Adipocyte (in vitro differentiated cells): ENCODE measurements around the gene MTX3.

ENCODE experiments used
- DNase-seq: peaks from one replicate; pipeline ENCODE4 v3.0.0-alpha.2; 2015; ENCODE audit warnings: low read depth
- H3K27me3 ChIP-seq: replicated peaks from 2 replicates; pipeline ENCODE4 v1.7.0; 2013; ENCODE audit warnings: mild to moderate bottlenecking, low read length, moderate library complexity; ENCODE audit not compliant: control insufficient read depth, insufficient read depth
- H3K36me3 ChIP-seq: 2 replicates; pipeline ENCODE4 v1.7.0; 2013; ENCODE audit warnings: low read length, mild to moderate bottlenecking, moderate library complexity; ENCODE audit not compliant: control insufficient read depth, insufficient read depth, severe bottlenecking
- H3K4me1 ChIP-seq: 2 replicates; pipeline ENCODE4 v1.7.0; 2013; ENCODE audit warnings: mild to moderate bottlenecking, low read length, moderate library complexity; ENCODE audit not compliant: control insufficient read depth, insufficient read depth
- H3K4me3 ChIP-seq: 2 replicates; pipeline ENCODE4 v1.7.0; 2013; ENCODE audit warnings: mild to moderate bottlenecking, low read length, moderate library complexity
- H3K9ac ChIP-seq: 2 replicates; pipeline ENCODE4 v1.7.0; 2013; ENCODE audit warnings: mild to moderate bottlenecking, low read length, moderate library complexity
- H3K9me3 ChIP-seq: 2 replicates; pipeline ENCODE4 v1.7.0; 2013; ENCODE audit warnings: mild to moderate bottlenecking, low read length, moderate library complexity; ENCODE audit not compliant: control insufficient read depth

MTX3 gene

DNA sequence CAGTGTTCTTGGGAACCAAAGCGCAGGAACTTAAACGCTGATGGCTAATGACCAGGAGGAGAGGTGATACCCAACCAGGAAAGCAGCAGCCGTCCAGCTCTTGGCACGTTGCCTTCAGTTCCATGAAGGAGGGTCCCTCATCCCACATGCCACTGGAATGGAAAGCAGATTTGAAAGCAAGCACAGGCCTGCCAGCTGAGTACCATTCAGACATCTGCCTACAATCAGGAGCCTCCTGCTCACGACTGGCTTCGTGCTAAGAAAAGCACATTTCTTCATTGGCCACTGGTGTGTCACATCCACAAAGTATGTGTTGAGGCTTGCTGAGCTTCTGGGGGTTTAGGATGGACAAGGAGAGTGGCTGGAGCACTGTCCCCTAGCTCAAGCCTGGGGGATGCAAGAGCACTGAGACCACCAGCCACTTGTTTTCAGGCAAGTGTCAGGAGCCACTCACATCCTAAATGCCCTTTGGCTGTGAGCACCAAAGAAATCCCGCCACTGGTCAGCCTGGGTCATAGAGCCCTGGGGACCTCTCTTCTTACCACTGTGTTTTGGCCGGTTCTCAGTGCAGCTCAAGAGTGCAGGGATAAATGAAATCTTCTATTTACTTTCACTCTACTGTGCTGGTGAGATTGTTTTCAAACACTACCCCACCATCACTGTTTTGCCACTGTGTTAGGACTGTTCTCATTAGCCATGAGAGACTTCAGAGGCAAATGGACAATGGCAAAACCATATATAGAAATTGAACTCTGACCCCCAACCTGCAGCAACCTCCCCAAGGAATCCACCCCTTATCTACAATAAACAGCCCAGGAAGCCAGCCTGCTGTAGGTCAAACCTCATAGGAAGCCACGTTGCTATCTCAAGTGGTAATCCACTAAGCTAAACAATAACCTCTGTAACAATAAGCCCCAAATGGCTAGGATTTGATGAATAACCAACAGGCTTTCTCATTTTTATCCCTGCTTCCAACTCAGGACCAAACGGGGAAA is 58.3 kb downstream of the MTX3 start:
- Histone ChIP-seq H3K36me3 (no peaks in the 10 kb centered on the region), H3K27me3 (peaks cover 4% of the 10 kb centered on the region), H3K9ac (no peak overlapping the region), H3K4me1 (peaks cover 32% of the 10 kb centered on the region), H3K9me3 (no peaks in the 10 kb centered on the region), H3K4me3 (no peak overlapping the region)
- peak; percentile 38 for DNase-seq

DNA sequence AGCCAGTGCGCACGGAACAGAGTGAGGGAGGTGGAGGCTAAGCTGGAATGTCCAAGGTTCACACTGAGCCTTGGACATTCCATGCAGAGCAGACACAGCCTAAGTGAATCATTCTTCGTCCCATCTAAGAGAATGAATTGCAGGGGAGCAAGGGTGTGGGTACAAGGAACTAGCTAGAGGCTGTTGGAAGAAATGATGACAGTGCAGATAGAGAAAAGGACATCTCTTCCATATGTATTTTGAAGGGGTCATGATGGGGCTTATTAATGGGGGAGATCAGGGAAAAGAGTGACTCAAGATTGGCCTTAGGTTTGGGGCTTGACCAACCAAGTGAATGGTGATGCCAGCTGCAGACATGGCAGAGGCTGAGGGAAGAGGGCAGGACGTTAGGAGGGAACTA is 59.2 kb downstream of the MTX3 start:
- no peak for DNase-seq
- Histone ChIP-seq H3K9ac (no peak overlapping the region), H3K27me3 (peaks cover 4% of the 10 kb centered on the region), H3K36me3 (no peaks in the 10 kb centered on the region), H3K4me3 (no peak overlapping the region), H3K9me3 (no peaks in the 10 kb centered on the region), H3K4me1 (peaks cover 30% of the 10 kb centered on the region)

DNA sequence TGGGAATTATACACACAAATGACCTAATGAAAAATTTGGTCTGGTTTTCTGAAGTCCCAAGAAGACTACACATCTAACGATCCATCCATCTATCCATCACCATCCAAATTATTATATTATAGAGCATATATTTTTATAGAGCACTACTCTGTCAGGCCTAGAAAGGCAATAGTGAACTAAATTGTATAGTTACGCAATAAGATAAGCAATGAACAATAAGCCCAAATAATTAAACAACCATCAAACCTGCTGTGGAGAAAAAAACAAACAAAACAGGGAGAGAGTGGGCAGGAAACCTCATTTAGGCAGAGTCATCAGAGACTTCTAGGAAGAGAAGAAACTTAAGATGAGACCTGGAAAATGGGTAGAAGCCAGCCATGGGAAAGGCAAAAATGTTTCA is 59.7 kb downstream of the MTX3 start:
- Histone ChIP-seq H3K4me1 (peaks cover 25% of the 10 kb centered on the region), H3K9me3 (no peaks in the 10 kb centered on the region), H3K9ac (no peak overlapping the region), H3K27me3 (peaks cover 6% of the 10 kb centered on the region), H3K36me3 (no peaks in the 10 kb centered on the region), H3K4me3 (no peak overlapping the region)
- no peak for DNase-seq

DNA sequence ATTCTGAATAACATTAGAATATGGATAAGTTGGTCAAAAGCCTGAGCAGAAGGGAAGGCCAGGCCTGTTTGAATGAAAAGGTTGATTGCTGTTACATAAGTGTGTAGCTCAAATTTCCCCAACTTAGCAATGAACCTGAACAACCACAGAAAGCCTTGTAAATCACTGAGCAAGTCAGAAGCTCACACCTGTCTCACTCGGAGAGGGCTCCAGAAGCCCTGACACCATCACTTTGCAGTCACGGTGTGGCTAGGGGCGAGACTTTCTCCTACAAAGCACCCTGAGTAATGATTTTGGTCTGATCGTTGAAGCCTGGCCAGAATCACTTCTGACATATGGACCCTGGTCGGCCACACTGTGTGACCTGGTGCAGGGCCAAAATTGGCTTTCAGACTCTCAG is 62.0 kb downstream of the MTX3 start:
- H3K36me3 ChIP-seq: no peaks in the 10 kb centered on the region
- DNase-seq: no peak
- peaks cover 20% of the 10 kb centered on the region for H3K27me3 ChIP-seq
- H3K4me1 ChIP-seq: peaks cover 11% of the 10 kb centered on the region
- no peaks in the 10 kb centered on the region for H3K9me3 ChIP-seq
- H3K9ac ChIP-seq: no peak overlapping the region
- H3K4me3 ChIP-seq: no peak overlapping the region
